Mesenchymal stem cell (in vitro differentiated cells and primary cell): ENCODE data around the gene ITGB8.

ENCODE experiments used
- DNase-seq: peaks from one replicate; pipeline ENCODE4 v3.0.0-alpha.2; 2013
- H2AFZ ChIP-seq: one replicate; pipeline ENCODE4 v1.6.1; 2013; ENCODE audit warnings: low read depth, mild to moderate bottlenecking, control low read depth, inconsistent platforms, low read length, moderate library complexity
- H2AK5ac ChIP-seq: 2 replicates; pipeline ENCODE4 v1.6.1; 2013; ENCODE audit warnings: low read length, moderate library complexity, mild to moderate bottlenecking, inconsistent platforms; ENCODE audit not compliant: severe bottlenecking
- H2BK120ac ChIP-seq: one replicate; pipeline ENCODE4 v1.6.1; 2013; ENCODE audit warnings: low read depth, mild to moderate bottlenecking, inconsistent platforms, low read length, moderate library complexity
- H2BK12ac ChIP-seq, 2 experiments: one replicate each; pipeline ENCODE4 v1.6.1; 2013; ENCODE audit warnings: inconsistent platforms in 2 of 2, low read length in 2 of 2, mild to moderate bottlenecking in 2 of 2, moderate library complexity in 2 of 2, control low read depth in 1 of 2
- H2BK15ac ChIP-seq: one replicate; pipeline ENCODE4 v1.6.1; 2013; ENCODE audit warnings: mild to moderate bottlenecking, low read depth, inconsistent platforms; ENCODE audit not compliant: poor library complexity, severe bottlenecking
- H2BK5ac ChIP-seq: 2 replicates; pipeline ENCODE4 v1.6.1; 2013; ENCODE audit warnings: low read depth, mild to moderate bottlenecking, low read length, control low read depth, inconsistent platforms; ENCODE audit not compliant: poor library complexity, severe bottlenecking
- H3K14ac ChIP-seq, 2 experiments: one replicate each; pipeline ENCODE4 v1.6.1; 2013; ENCODE audit warnings: inconsistent platforms in 2 of 2, low read length in 2 of 2, control low read depth in 1 of 2, mild to moderate bottlenecking in 1 of 2, moderate library complexity in 1 of 2
- H3K18ac ChIP-seq, 2 experiments: one replicate each; pipeline ENCODE4 v1.6.1; 2013; ENCODE audit warnings: inconsistent platforms in 2 of 2, low read length in 2 of 2, control low read depth in 1 of 2, low read depth in 1 of 2, mild to moderate bottlenecking in 1 of 2
- H3K23ac ChIP-seq, 2 experiments: one replicate each; pipeline ENCODE4 v1.6.1; 2013; ENCODE audit warnings: inconsistent platforms in 2 of 2, low read length in 2 of 2, mild to moderate bottlenecking in 2 of 2, moderate library complexity in 2 of 2, control low read depth in 1 of 2
- H3K27ac ChIP-seq: 2 replicates; pipeline ENCODE4 v1.5.1; 2013; ENCODE audit warnings: mild to moderate bottlenecking, moderate library complexity, low read length, control low read depth, inconsistent platforms; ENCODE audit not compliant: poor library complexity, severe bottlenecking
- H3K27me3 ChIP-seq, 2 experiments: 2 replicates each; pipeline versions ENCODE4 v1.6.1 to v1.7.0; 2013; ENCODE audit warnings: low read length in 2 of 2, mild to moderate bottlenecking in 2 of 2, moderate library complexity in 2 of 2, control low read depth in 1 of 2, inconsistent platforms in 1 of 2; ENCODE audit not compliant: control insufficient read depth in 1 of 2, insufficient read depth in 1 of 2
- H3K36me3 ChIP-seq, 2 experiments: 2 replicates each; pipeline versions ENCODE4 v1.6.1 to v1.7.0; 2013; ENCODE audit warnings: low read length in 2 of 2, control low read depth in 1 of 2, inconsistent platforms in 1 of 2, low read depth in 1 of 2, mild to moderate bottlenecking in 1 of 2; ENCODE audit not compliant: insufficient read depth in 2 of 2, control insufficient read depth in 1 of 2
- H3K4ac ChIP-seq, 2 experiments: one replicate each; pipeline ENCODE4 v1.6.1; 2013; ENCODE audit warnings: inconsistent platforms in 2 of 2, low read length in 2 of 2, mild to moderate bottlenecking in 2 of 2, moderate library complexity in 2 of 2, control low read depth in 1 of 2, low read depth in 1 of 2
- H3K4me1 ChIP-seq: 2 replicates; pipeline ENCODE4 v1.6.1; 2013; ENCODE audit warnings: low read depth, low read length, control low read depth; ENCODE audit not compliant: control insufficient read depth, insufficient read depth
- H3K4me2 ChIP-seq: 2 replicates; pipeline ENCODE4 v1.6.1; 2013; ENCODE audit warnings: low read length, mild to moderate bottlenecking, inconsistent platforms; ENCODE audit not compliant: poor library complexity, severe bottlenecking
- H3K4me3 ChIP-seq, 2 experiments: 2 replicates each; pipeline versions ENCODE4 v1.5.1 to v1.7.0; 2013; ENCODE audit warnings: low read length in 2 of 2, mild to moderate bottlenecking in 2 of 2, control low read depth in 1 of 2, low read depth in 1 of 2; ENCODE audit not compliant: insufficient read depth in 1 of 2
- H3K79me1 ChIP-seq: replicated peaks from 2 replicates; pipeline ENCODE4 v1.6.1; 2013; ENCODE audit warnings: mild to moderate bottlenecking, control low read depth, low read length, inconsistent platforms; ENCODE audit not compliant: poor library complexity, severe bottlenecking
- H3K9ac ChIP-seq: 2 replicates; pipeline ENCODE4 v1.7.0; 2013; ENCODE audit warnings: mild to moderate bottlenecking, low read length, moderate library complexity
- H3K9me3 ChIP-seq: 2 replicates; pipeline ENCODE4 v1.7.0; 2013; ENCODE audit warnings: mild to moderate bottlenecking, low read length; ENCODE audit not compliant: control insufficient read depth
- H4K8ac ChIP-seq: one replicate; pipeline ENCODE4 v1.6.1; 2013; ENCODE audit warnings: inconsistent platforms, mild to moderate bottlenecking, low read length, moderate library complexity
- H4K91ac ChIP-seq: one replicate; pipeline ENCODE4 v1.6.1; 2013; ENCODE audit warnings: mild to moderate bottlenecking, low read length, inconsistent platforms
- WGBS: methylation state at CpG from one replicate; pipeline ENCODE4 v1.1.7; 2013; ENCODE audit warnings: mixed read lengths; 5-methylcytosine and 5-hydroxymethylcytosine counted together

ITGB8 gene

GRCh38 chr7:20311743-20312042 is 19.0 kb upstream of the ITGB8 start:
- Histone ChIP-seq H3K27me3 (no peaks in the 10 kb centered on the region), H3K36me3 (no peaks in the 10 kb centered on the region), H2BK5ac (no peak overlapping the region), H3K79me1 (no peaks in the 10 kb centered on the region), H3K9ac (peak overlapping the region; percentile 16), H3K4me2 (no peak overlapping the region), H4K8ac (no peak overlapping the region), H2AK5ac (no peak overlapping the region), H3K9me3 (no peaks in the 10 kb centered on the region), H3K14ac (no peak overlapping the region), H3K23ac (no peak overlapping the region), H3K18ac (no peak overlapping the region), H2AFZ (no peak overlapping the region), H3K4me3 (no peak overlapping the region), H3K4ac (no peak overlapping the region), H2BK15ac (no peak overlapping the region), H2BK120ac (no peak overlapping the region), H3K4me1 (no peaks in the 10 kb centered on the region), H2BK12ac (no peak overlapping the region), H4K91ac (no peak overlapping the region), H3K27ac (no peak overlapping the region)
- no peak for DNase-seq
- WGBS = no CpG with 5 or more reads among the region's 2 CpGs

- Histone ChIP-seq H2BK120ac (no peak overlapping the region), H3K4me1 (no peaks in the 10 kb centered on the region), H3K27me3 (no peaks in the 10 kb centered on the region), H4K91ac (no peak overlapping the region), H3K4me2 (no peak overlapping the region), H2BK5ac (no peak overlapping the region), H3K9ac (no peak overlapping the region), H3K23ac (no peak overlapping the region), H3K4me3 (no peak overlapping the region), H3K9me3 (no peaks in the 10 kb centered on the region), H4K8ac (no peak overlapping the region), H3K4ac (no peak overlapping the region), H2BK15ac (no peak overlapping the region), H3K36me3 (no peaks in the 10 kb centered on the region), H2AFZ (no peak overlapping the region), H2AK5ac (no peak overlapping the region), H3K27ac (no peak overlapping the region), H3K18ac (no peak overlapping the region), H2BK12ac (no peak overlapping the region), H3K79me1 (no peaks in the 10 kb centered on the region), H3K14ac (no peak overlapping the region)
- WGBS = 88% methylated on average over 2 of the region's 2 CpGs
- DNase-seq = no peak
These were observed 18.1 kb upstream of the ITGB8 start for GRCh38 chr7:20312562-20312961.

GRCh38 chr7:20313626-20314025 is 17.1 kb upstream of the ITGB8 start:
- Histone ChIP-seq H3K4ac (no peak overlapping the region), H4K91ac (no peak overlapping the region), H3K27ac (no peak overlapping the region), H3K27me3 (no peaks in the 10 kb centered on the region), H4K8ac (no peak overlapping the region), H3K4me2 (no peak overlapping the region), H2BK5ac (no peak overlapping the region), H3K14ac (no peak overlapping the region), H2AFZ (no peak overlapping the region), H3K4me1 (no peaks in the 10 kb centered on the region), H3K36me3 (no peaks in the 10 kb centered on the region), H2BK120ac (no peak overlapping the region), H3K9me3 (no peaks in the 10 kb centered on the region), H3K9ac (peak overlapping the region; percentile 1), H2BK15ac (no peak overlapping the region), H2BK12ac (no peak overlapping the region), H3K18ac (no peak overlapping the region), H3K23ac (no peak overlapping the region), H2AK5ac (no peak overlapping the region), H3K79me1 (no peaks in the 10 kb centered on the region), H3K4me3 (no peak overlapping the region)
- DNase-seq = no peak
- no CpG with 5 or more reads among the region's 1 CpG for WGBS

GRCh38 chr7:20314198-20314597 is 16.5 kb upstream of the ITGB8 start:
- H2BK12ac ChIP-seq = no peak overlapping the region
- no peaks in the 10 kb centered on the region for H3K4me1 ChIP-seq
- no peak overlapping the region for H3K4ac ChIP-seq
- no peak overlapping the region for H2BK5ac ChIP-seq
- H3K4me3 ChIP-seq = no peak overlapping the region
- no peak overlapping the region for H4K91ac ChIP-seq
- no peaks in the 10 kb centered on the region for H3K79me1 ChIP-seq
- H3K18ac ChIP-seq = no peak overlapping the region
- H2BK120ac ChIP-seq = no peak overlapping the region
- H4K8ac ChIP-seq = no peak overlapping the region
- no peak for DNase-seq
- H3K14ac ChIP-seq = no peak overlapping the region
- no peaks in the 10 kb centered on the region for H3K27me3 ChIP-seq
- H3K9me3 ChIP-seq = no peaks in the 10 kb centered on the region
- H2BK15ac ChIP-seq = no peak overlapping the region
- WGBS = 97% methylated on average over 2 of the region's 2 CpGs
- no peak overlapping the region for H2AFZ ChIP-seq
- no peak overlapping the region for H3K23ac ChIP-seq
- no peak overlapping the region for H2AK5ac ChIP-seq
- H3K36me3 ChIP-seq = no peaks in the 10 kb centered on the region
- H3K4me2 ChIP-seq = no peak overlapping the region
- H3K9ac ChIP-seq = peak overlapping the region; percentile 1
- no peak overlapping the region for H3K27ac ChIP-seq
